Activated naive CD8-positive, alpha-beta T cell treated with anti-CD3 and anti-CD28 coated beads, Interleukin-2, amount 50 U/mL, for 16 hours (primary cell): ENCODE data around the gene DSTYK.
"Not testable (repeated sequence)": the region's sequence is repeated elsewhere in the genome, so short reads cannot be mapped to it uniquely, and the experiment has no call there.

Experiments used
- DNase-seq: peaks from one replicate; pipeline ENCODE4 v3.0.0-alpha.2; 2020; ENCODE audit warnings: low read depth, low spot score

DSTYK gene

GRCh38 chr1:205216588-205216987 is 5.1 kb upstream of the DSTYK start:
- DNase-seq = no peak

GRCh38 chr1:205214756-205215155 is 3.3 kb upstream of the DSTYK start:
- DNase-seq = no peak

GRCh38 chr1:205211839-205212536 is 486 bp upstream of the DSTYK start:
- no peak for DNase-seq

GRCh38 chr1:205210756-205211168 is 740 bp downstream of the DSTYK start:
- DNase-seq = no peak

- no peak for DNase-seq
These were observed 2.7 kb downstream of the DSTYK start for GRCh38 chr1:205208811-205209210.

GRCh38 chr1:205205055-205205454 is 6.4 kb downstream of the DSTYK start:
- DNase-seq = no peak

GRCh38 chr1:205204552-205204951 is 7.0 kb downstream of the DSTYK start:
- no peak for DNase-seq

- DNase-seq = no peak
These were observed 11.6 kb downstream of the DSTYK start for GRCh38 chr1:205199931-205200299.

- no peak for DNase-seq
These were observed 12.2 kb downstream of the DSTYK start for GRCh38 chr1:205199090-205199930.

- no peak for DNase-seq
These were observed 19.2 kb downstream of the DSTYK start for GRCh38 chr1:205192287-205192686.

- DNase-seq = no peak
These were observed 19.9 kb downstream of the DSTYK start for GRCh38 chr1:205191622-205192021.

GRCh38 chr1:205190845-205191577 is 20.5 kb downstream of the DSTYK start:
- no peak for DNase-seq

GRCh38 chr1:205189131-205189530 is 22.4 kb downstream of the DSTYK start:
- DNase-seq = no peak

GRCh38 chr1:205188596-205188995 is 22.9 kb downstream of the DSTYK start:
- no peak for DNase-seq

- no peak for DNase-seq
These were observed 23.4 kb downstream of the DSTYK start for GRCh38 chr1:205188098-205188497.

GRCh38 chr1:205187420-205187819 is 24.1 kb downstream of the DSTYK start:
- DNase-seq = no peak

GRCh38 chr1:205186191-205186590 is 25.3 kb downstream of the DSTYK start:
- DNase-seq = no peak

- no peak for DNase-seq
These were observed 27.7 kb downstream of the DSTYK start for GRCh38 chr1:205183676-205184335.

GRCh38 chr1:205182930-205183329 is 28.6 kb downstream of the DSTYK start:
- no peak for DNase-seq

- not testable (repeated sequence) for DNase-seq
These were observed 31.2 kb downstream of the DSTYK start for GRCh38 chr1:205180331-205180730.

GRCh38 chr1:205179842-205180241 is 31.7 kb downstream of the DSTYK start:
- DNase-seq = no peak
